Measurements from ENCODE around the gene MCF2L.

Gene MCF2L

DNA sequence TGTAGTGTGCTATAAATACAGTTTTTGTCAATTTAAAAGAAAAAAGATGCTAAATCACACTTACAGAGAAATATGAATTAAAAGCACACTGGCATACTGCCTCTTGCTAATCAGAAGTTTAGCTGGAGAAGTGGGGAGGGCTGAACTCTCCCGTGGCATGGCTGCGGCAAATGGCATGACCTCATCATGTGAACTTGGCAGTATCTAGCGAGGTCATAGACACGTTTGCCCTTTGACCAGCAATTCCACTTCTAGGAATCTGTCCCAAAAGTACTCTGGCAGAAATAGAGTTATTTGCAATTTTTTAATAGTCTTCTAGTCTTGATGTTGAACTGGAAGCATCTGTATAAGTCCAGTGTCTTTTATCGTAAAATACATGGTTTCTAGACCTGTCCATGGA, 42.0 kb upstream of the MCF2L start:
- no CpG with 5 or more reads among the region's 5 CpGs for WGBS, 2 donors (ENCODE audit: extremely low coverage in 2 of 2, insufficient read length in 2 of 2, insufficient replicate concordance in 1 of 2)

GRCh38 chr13:112928020-112928971, 40.7 kb upstream of the MCF2L start:
- Histone ChIP-seq H4K91ac (ENCODE audit: low read depth, low read length, poor library complexity) (no peak overlapping the region), H3K14ac (ENCODE audit: low read length) (no peak overlapping the region), H2AK5ac (ENCODE audit: low read depth, low read length) (no peak overlapping the region), H2BK5ac (ENCODE audit: low read length) (no peak overlapping the region), H3K9ac (ENCODE audit: low read depth, low read length, poor library complexity) (no peak overlapping the region), H3K36me3 (replicated peaks in 1 of 2; ENCODE audit: control insufficient read depth in 2 of 2, insufficient read depth in 2 of 2, low read length in 2 of 2) (peaks cover 0 to 3% of the 10 kb centered on the region in 2 donors), H2AFZ (ENCODE audit: low read length) (no peak overlapping the region), H3K27me3 (ENCODE audit: control insufficient read depth in 3 of 3, insufficient read depth in 3 of 3, low read depth in 1 of 3, low read length in 3 of 3) (no peaks in the 10 kb centered on the region), H3K4me3 (ENCODE audit: low read length in 2 of 2) (no peak overlapping the region), H2BK120ac (ENCODE audit: low read depth, low read length) (no peak overlapping the region), H4K8ac (ENCODE audit: low read depth, low read length) (no peak overlapping the region), H3K4ac (ENCODE audit: low read length) (no peak overlapping the region), H3K23ac (ENCODE audit: low read depth, low read length, poor library complexity) (peak overlapping the region; percentile 28), H2BK15ac (ENCODE audit: low read length) (no peak overlapping the region), H3K4me1 (ENCODE audit: control insufficient read depth in 2 of 2, insufficient read depth in 1 of 2, low read depth in 1 of 2, low read length in 2 of 2) (peaks cover 0 to 6% of the 10 kb centered on the region in 2 donors), H2BK12ac (ENCODE audit: low read length) (no peak overlapping the region), H3K27ac (replicated peaks; ENCODE audit: low read length) (no peak overlapping the region), H3K18ac (ENCODE audit: low read length) (no peak overlapping the region), H3K79me1 (ENCODE audit: low read depth, low read length) (peaks cover 3% of the 10 kb centered on the region), H3K9me3 (replicated peaks in 1 of 2; ENCODE audit: control insufficient read depth in 2 of 2, insufficient read depth in 1 of 2, low read depth in 1 of 2, low read length in 2 of 2) (peaks cover 5 to 15% of the 10 kb centered on the region in 2 donors), H3K4me2 (ENCODE audit: insufficient read depth, low read length, poor library complexity, severe bottlenecking) (no peak overlapping the region)
- WGBS, 2 donors (ENCODE audit: extremely low coverage in 2 of 2, insufficient read length in 2 of 2, insufficient replicate concordance in 1 of 2): no CpG with 5 or more reads among the region's 21 CpGs
- no peak for DNase-seq (ENCODE audit: low spot score)

More for the DNA sequence above, 42.0 kb upstream of the MCF2L start:
- Histone ChIP-seq H4K8ac (ENCODE audit: low read depth, low read length) (no peak overlapping the region), H2AFZ (ENCODE audit: low read length) (no peak overlapping the region), H3K79me1 (ENCODE audit: low read depth, low read length) (peaks cover 3% of the 10 kb centered on the region), H3K27me3 (ENCODE audit: control insufficient read depth in 3 of 3, insufficient read depth in 3 of 3, low read depth in 1 of 3, low read length in 3 of 3) (no peaks in the 10 kb centered on the region), H3K14ac (ENCODE audit: low read length) (no peak overlapping the region), H2AK5ac (ENCODE audit: low read depth, low read length) (no peak overlapping the region), H3K4me2 (ENCODE audit: insufficient read depth, low read length, poor library complexity, severe bottlenecking) (no peak overlapping the region), H3K23ac (ENCODE audit: low read depth, low read length, poor library complexity) (no peak overlapping the region), H2BK120ac (ENCODE audit: low read depth, low read length) (no peak overlapping the region), H2BK12ac (ENCODE audit: low read length) (no peak overlapping the region), H4K91ac (ENCODE audit: low read depth, low read length, poor library complexity) (no peak overlapping the region), H3K4ac (ENCODE audit: low read length) (no peak overlapping the region), H3K27ac (replicated peaks; ENCODE audit: low read length) (no peak overlapping the region), H3K4me1 (ENCODE audit: control insufficient read depth in 2 of 2, insufficient read depth in 1 of 2, low read depth in 1 of 2, low read length in 2 of 2) (peaks cover 0 to 6% of the 10 kb centered on the region in 2 donors), H3K36me3 (replicated peaks in 1 of 2; ENCODE audit: control insufficient read depth in 2 of 2, insufficient read depth in 2 of 2, low read length in 2 of 2) (peaks cover 0 to 3% of the 10 kb centered on the region in 2 donors), H2BK15ac (ENCODE audit: low read length) (no peak overlapping the region), H3K18ac (ENCODE audit: low read length) (no peak overlapping the region), H3K4me3 (ENCODE audit: low read length in 2 of 2) (no peak overlapping the region), H3K9ac (ENCODE audit: low read depth, low read length, poor library complexity) (no peak overlapping the region), H2BK5ac (ENCODE audit: low read length) (no peak overlapping the region), H3K9me3 (replicated peaks in 1 of 2; ENCODE audit: control insufficient read depth in 2 of 2, insufficient read depth in 1 of 2, low read depth in 1 of 2, low read length in 2 of 2) (peaks cover 4 to 14% of the 10 kb centered on the region in 2 donors)
- DNase-seq (ENCODE audit: low spot score): no peak

GRCh38 chr13:112928972-112929782, 39.8 kb upstream of the MCF2L start:
- no peak overlapping the region for H2AFZ ChIP-seq (ENCODE audit: low read length)
- H3K9ac ChIP-seq (ENCODE audit: low read depth, low read length, poor library complexity): no peak overlapping the region
- H3K4me3 ChIP-seq (ENCODE audit: low read length in 2 of 2): no peak overlapping the region
- no peak overlapping the region for H2BK120ac ChIP-seq (ENCODE audit: low read depth, low read length)
- peaks cover 5 to 6% of the 10 kb centered on the region in 2 donors for H3K4me1 ChIP-seq (ENCODE audit: control insufficient read depth in 2 of 2, insufficient read depth in 1 of 2, low read depth in 1 of 2, low read length in 2 of 2)
- no CpG with 5 or more reads among the region's 21 CpGs for whole genome bisulfite sequencing, 2 donors (ENCODE audit: extremely low coverage in 2 of 2, insufficient read length in 2 of 2, insufficient replicate concordance in 1 of 2)
- no peak overlapping the region for H3K4ac ChIP-seq (ENCODE audit: low read length)
- H3K23ac ChIP-seq (ENCODE audit: low read depth, low read length, poor library complexity): peak overlapping the region; percentile 28
- H2AK5ac ChIP-seq (ENCODE audit: low read depth, low read length): no peak overlapping the region
- no peak for DNase-seq (ENCODE audit: low spot score)
- no peak overlapping the region for H2BK5ac ChIP-seq (ENCODE audit: low read length)
- H3K36me3 ChIP-seq (replicated peaks in 1 of 2; ENCODE audit: control insufficient read depth in 2 of 2, insufficient read depth in 2 of 2, low read length in 2 of 2): peaks cover 0 to 3% of the 10 kb centered on the region in 2 donors
- H2BK12ac ChIP-seq (ENCODE audit: low read length): no peak overlapping the region
- H3K14ac ChIP-seq (ENCODE audit: low read length): no peak overlapping the region
- no peak overlapping the region for H4K8ac ChIP-seq (ENCODE audit: low read depth, low read length)
- H3K27ac ChIP-seq (replicated peaks; ENCODE audit: low read length): no peak overlapping the region
- no peak overlapping the region for H3K4me2 ChIP-seq (ENCODE audit: insufficient read depth, low read length, poor library complexity, severe bottlenecking)
- H3K27me3 ChIP-seq (ENCODE audit: control insufficient read depth in 3 of 3, insufficient read depth in 3 of 3, low read depth in 1 of 3, low read length in 3 of 3): no peaks in the 10 kb centered on the region
- H2BK15ac ChIP-seq (ENCODE audit: low read length): no peak overlapping the region
- H3K18ac ChIP-seq (ENCODE audit: low read length): no peak overlapping the region
- H3K9me3 ChIP-seq (replicated peaks in 1 of 2; ENCODE audit: control insufficient read depth in 2 of 2, insufficient read depth in 1 of 2, low read depth in 1 of 2, low read length in 2 of 2): peaks cover 5 to 10% of the 10 kb centered on the region in 2 donors
- H3K79me1 ChIP-seq (ENCODE audit: low read depth, low read length): peaks cover 3% of the 10 kb centered on the region
- H4K91ac ChIP-seq (ENCODE audit: low read depth, low read length, poor library complexity): no peak overlapping the region

GRCh38 chr13:112929783-112930055, 39.3 kb upstream of the MCF2L start:
- Histone ChIP-seq H3K4me2 (ENCODE audit: insufficient read depth, low read length, poor library complexity, severe bottlenecking) (no peak overlapping the region), H3K4me1 (ENCODE audit: control insufficient read depth in 2 of 2, insufficient read depth in 1 of 2, low read depth in 1 of 2, low read length in 2 of 2) (peaks cover 6% of the 10 kb centered on the region in 2 donors), H3K27me3 (ENCODE audit: control insufficient read depth in 3 of 3, insufficient read depth in 3 of 3, low read depth in 1 of 3, low read length in 3 of 3) (no peaks in the 10 kb centered on the region), H4K91ac (ENCODE audit: low read depth, low read length, poor library complexity) (no peak overlapping the region), H3K14ac (ENCODE audit: low read length) (no peak overlapping the region), H2AK5ac (ENCODE audit: low read depth, low read length) (no peak overlapping the region), H3K9ac (ENCODE audit: low read depth, low read length, poor library complexity) (no peak overlapping the region), H2BK5ac (ENCODE audit: low read length) (no peak overlapping the region), H3K27ac (replicated peaks; ENCODE audit: low read length) (no peak overlapping the region), H4K8ac (ENCODE audit: low read depth, low read length) (no peak overlapping the region), H3K4me3 (ENCODE audit: low read length in 2 of 2) (no peak overlapping the region), H3K23ac (ENCODE audit: low read depth, low read length, poor library complexity) (no peak overlapping the region), H2BK15ac (ENCODE audit: low read length) (no peak overlapping the region), H2BK120ac (ENCODE audit: low read depth, low read length) (no peak overlapping the region), H3K9me3 (replicated peaks in 1 of 2; ENCODE audit: control insufficient read depth in 2 of 2, insufficient read depth in 1 of 2, low read depth in 1 of 2, low read length in 2 of 2) (peaks cover 5 to 10% of the 10 kb centered on the region in 2 donors), H3K79me1 (ENCODE audit: low read depth, low read length) (peaks cover 3% of the 10 kb centered on the region), H3K4ac (ENCODE audit: low read length) (no peak overlapping the region), H3K36me3 (replicated peaks in 1 of 2; ENCODE audit: control insufficient read depth in 2 of 2, insufficient read depth in 2 of 2, low read length in 2 of 2) (peaks cover 0 to 3% of the 10 kb centered on the region in 2 donors), H2AFZ (ENCODE audit: low read length) (no peak overlapping the region), H3K18ac (ENCODE audit: low read length) (no peak overlapping the region), H2BK12ac (ENCODE audit: low read length) (no peak overlapping the region)
- WGBS, 2 donors (ENCODE audit: extremely low coverage in 2 of 2, insufficient read length in 2 of 2, insufficient replicate concordance in 1 of 2): no CpG with 5 or more reads among the region's 8 CpGs
- DNase-seq (ENCODE audit: low spot score): no peak

Measured in neuronal stem cell (in vitro differentiated cells).